ENCODE results near the gene CDKN2B.
"Not testable (repeated sequence)": the region's sequence is repeated elsewhere in the genome, so short reads cannot be mapped to it uniquely, and the experiment has no call there.

CDKN2B gene

GRCh38 chr9:21967702-21968101 lies 41.4 kb downstream of the CDKN2B start:
- Histone ChIP-seq H3K36me3 (ENCODE audit: control insufficient read depth in 1 of 2, insufficient read depth in 2 of 2, low read length in 2 of 2) (no peaks in the 10 kb centered on the region), H3K4me3 (ENCODE audit: low read depth in 1 of 2, low read length in 2 of 2) (no peak overlapping the region), H3K27ac (ENCODE audit: low read length) (no peak overlapping the region), H3K4me1 (ENCODE audit: control insufficient read depth in 1 of 2, insufficient read depth in 2 of 2, low read length in 2 of 2) (peaks cover 4 to 31% of the 10 kb centered on the region in 2 donors), H3K9me3 (ENCODE audit: control insufficient read depth in 1 of 2, low read length in 2 of 2) (peaks cover 4 to 5% of the 10 kb centered on the region in 2 donors), H3K27me3 (ENCODE audit: low read depth, low read length) (peaks cover 76% of the 10 kb centered on the region)

- Histone ChIP-seq H3K4me1 (ENCODE audit: control insufficient read depth in 1 of 2, insufficient read depth in 2 of 2, low read length in 2 of 2) (peaks cover 4 to 31% of the 10 kb centered on the region in 2 donors), H3K27ac (ENCODE audit: low read length) (no peak overlapping the region), H3K27me3 (ENCODE audit: low read depth, low read length) (peaks cover 71% of the 10 kb centered on the region), H3K9me3 (ENCODE audit: control insufficient read depth in 1 of 2, low read length in 2 of 2) (peaks cover 5% of the 10 kb centered on the region in 2 donors), H3K36me3 (ENCODE audit: control insufficient read depth in 1 of 2, insufficient read depth in 2 of 2, low read length in 2 of 2) (no peaks in the 10 kb centered on the region), H3K4me3 (ENCODE audit: low read depth in 1 of 2, low read length in 2 of 2) (no peak overlapping the region)
Measured at GRCh38 chr9:21967169-21967568, 41.9 kb downstream of the CDKN2B start.

GRCh38 chr9:21966140-21966851 lies 42.8 kb downstream of the CDKN2B start:
- Histone ChIP-seq H3K4me3 (ENCODE audit: low read depth in 1 of 2, low read length in 2 of 2) (no peak overlapping the region), H3K36me3 (ENCODE audit: control insufficient read depth in 1 of 2, insufficient read depth in 2 of 2, low read length in 2 of 2) (no peaks in the 10 kb centered on the region), H3K4me1 (ENCODE audit: control insufficient read depth in 1 of 2, insufficient read depth in 2 of 2, low read length in 2 of 2) (peaks cover 4 to 31% of the 10 kb centered on the region in 2 donors), H3K9me3 (ENCODE audit: control insufficient read depth in 1 of 2, low read length in 2 of 2) (peaks cover 5 to 7% of the 10 kb centered on the region in 2 donors), H3K27ac (ENCODE audit: low read length) (no peak overlapping the region), H3K27me3 (ENCODE audit: low read depth, low read length) (peaks cover 64% of the 10 kb centered on the region)

GRCh38 chr9:21965401-21965951 lies 43.6 kb downstream of the CDKN2B start:
- H3K4me3 ChIP-seq (ENCODE audit: low read depth in 1 of 2, low read length in 2 of 2) = peak overlapping the region; percentile 37 to 48
- H3K27me3 ChIP-seq (ENCODE audit: low read depth, low read length) = peaks cover 55% of the 10 kb centered on the region
- H3K36me3 ChIP-seq (ENCODE audit: control insufficient read depth in 1 of 2, insufficient read depth in 2 of 2, low read length in 2 of 2) = no peaks in the 10 kb centered on the region

GRCh38 chr9:21964925-21965385 lies 44.1 kb downstream of the CDKN2B start:
- Histone ChIP-seq H3K9me3 (ENCODE audit: control insufficient read depth in 1 of 2, low read length in 2 of 2) (peaks cover 0 to 7% of the 10 kb centered on the region in 2 donors), H3K27ac (ENCODE audit: low read length) (no peak overlapping the region), H3K4me1 (ENCODE audit: control insufficient read depth in 1 of 2, insufficient read depth in 2 of 2, low read length in 2 of 2) (peaks cover 4 to 22% of the 10 kb centered on the region in 2 donors), H3K36me3 (ENCODE audit: control insufficient read depth in 1 of 2, insufficient read depth in 2 of 2, low read length in 2 of 2) (no peaks in the 10 kb centered on the region), H3K4me3 (ENCODE audit: low read depth in 1 of 2, low read length in 2 of 2) (peak overlapping the region; percentile 37 to 48), H3K27me3 (ENCODE audit: low read depth, low read length) (peaks cover 50% of the 10 kb centered on the region)

More at GRCh38 chr9:21965401-21965951, 43.6 kb downstream of the CDKN2B start:
- Histone ChIP-seq H3K9me3 (ENCODE audit: control insufficient read depth in 1 of 2, low read length in 2 of 2) (peaks cover 4 to 7% of the 10 kb centered on the region in 2 donors), H3K4me1 (ENCODE audit: control insufficient read depth in 1 of 2, insufficient read depth in 2 of 2, low read length in 2 of 2) (peaks cover 4 to 23% of the 10 kb centered on the region in 2 donors), H3K27ac (ENCODE audit: low read length) (no peak overlapping the region)

GRCh38 chr9:21961569-21961968 lies 47.5 kb downstream of the CDKN2B start:
- no peak overlapping the region for H3K27ac ChIP-seq (ENCODE audit: low read length)
- H3K4me1 ChIP-seq (ENCODE audit: control insufficient read depth in 1 of 2, insufficient read depth in 2 of 2, low read length in 2 of 2) = peaks cover 4 to 15% of the 10 kb centered on the region in 2 donors
- H3K4me3 ChIP-seq (ENCODE audit: low read depth in 1 of 2, low read length in 2 of 2) = no peak overlapping the region
- H3K36me3 ChIP-seq (ENCODE audit: control insufficient read depth in 1 of 2, insufficient read depth in 2 of 2, low read length in 2 of 2) = no peaks in the 10 kb centered on the region
- H3K9me3 ChIP-seq (ENCODE audit: control insufficient read depth in 1 of 2, low read length in 2 of 2) = peaks cover 0 to 3% of the 10 kb centered on the region in 2 donors
- H3K27me3 ChIP-seq (ENCODE audit: low read depth, low read length) = peaks cover 17% of the 10 kb centered on the region

GRCh38 chr9:21959268-21959667 lies 49.8 kb downstream of the CDKN2B start:
- H3K4me3 ChIP-seq (ENCODE audit: low read depth in 1 of 2, low read length in 2 of 2); H3K27me3 ChIP-seq (ENCODE audit: low read depth, low read length); H3K36me3 ChIP-seq (ENCODE audit: control insufficient read depth in 1 of 2, insufficient read depth in 2 of 2, low read length in 2 of 2); H3K9me3 ChIP-seq (ENCODE audit: control insufficient read depth in 1 of 2, low read length in 2 of 2); H3K4me1 ChIP-seq (ENCODE audit: control insufficient read depth in 1 of 2, insufficient read depth in 2 of 2, low read length in 2 of 2); H3K27ac ChIP-seq (ENCODE audit: low read length): not testable (repeated sequence)

GRCh38 chr9:21958833-21959232 lies 50.3 kb downstream of the CDKN2B start:
- H3K9me3 ChIP-seq (ENCODE audit: control insufficient read depth in 1 of 2, low read length in 2 of 2) = peaks cover 0 to 3% of the 10 kb centered on the region in 2 donors
- no peaks in the 10 kb centered on the region for H3K27me3 ChIP-seq (ENCODE audit: low read depth, low read length)
- H3K4me1 ChIP-seq (ENCODE audit: control insufficient read depth in 1 of 2, insufficient read depth in 2 of 2, low read length in 2 of 2) = no peaks in the 10 kb centered on the region
- no peak overlapping the region for H3K4me3 ChIP-seq (ENCODE audit: low read depth in 1 of 2, low read length in 2 of 2)
- H3K27ac ChIP-seq (ENCODE audit: low read length) = no peak overlapping the region
- no peaks in the 10 kb centered on the region for H3K36me3 ChIP-seq (ENCODE audit: control insufficient read depth in 1 of 2, insufficient read depth in 2 of 2, low read length in 2 of 2)

All from muscle layer of duodenum (tissue), 2 donors.